ENCODE data around the gene LRTM2. TPM values are rescaled to one million over a fixed set of nuclear protein-coding genes. Genes with fewer than 3 reads are reported as not detected.

LRTM2 gene
- total and polyA plus RNA-seq, 4 donors, result not detected

DNA sequence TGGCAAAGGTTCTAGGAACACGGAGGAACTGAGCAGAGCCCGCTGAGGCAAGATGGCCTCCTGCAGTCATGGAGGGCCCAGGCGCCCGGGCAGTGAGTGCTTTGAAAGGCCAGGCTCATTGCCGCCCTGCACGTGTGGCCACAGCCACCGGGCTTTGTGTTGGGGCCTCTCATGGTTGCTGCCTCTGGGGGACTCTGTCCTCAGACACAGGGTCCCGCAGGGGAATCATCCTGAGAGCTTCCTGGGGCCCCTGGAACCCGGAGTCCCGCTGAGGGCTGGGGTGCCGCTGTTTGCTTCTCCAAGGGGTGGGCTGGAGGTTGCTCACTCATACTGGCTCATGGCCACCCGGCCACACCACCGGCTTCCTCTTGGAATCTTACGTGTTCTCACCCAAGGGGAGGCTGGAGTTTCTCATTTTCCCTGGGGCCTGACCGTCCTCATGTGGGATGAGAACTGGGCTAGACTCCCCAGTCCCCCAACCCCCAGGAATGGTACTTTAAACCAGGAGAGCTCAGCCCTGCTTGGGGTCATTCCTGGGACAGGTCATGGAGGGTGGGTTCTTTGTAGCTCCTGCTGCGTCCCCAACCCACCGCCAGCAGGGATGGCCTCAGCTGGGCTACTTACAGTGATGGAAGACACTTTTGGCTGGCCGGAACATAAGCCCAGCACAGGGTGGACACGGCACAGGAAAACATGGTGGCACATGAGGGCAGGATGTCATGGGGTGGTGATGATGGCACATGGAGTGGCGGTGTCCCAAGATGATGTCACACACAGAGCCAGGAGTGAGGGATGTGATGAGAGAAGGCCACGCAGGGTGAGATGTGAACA is 21.1 kb upstream of the LRTM2 start:
- Histone ChIP-seq H3K9me3 (ENCODE audit: control insufficient read depth in 4 of 4, low read length in 3 of 4) (no peaks in the 10 kb centered on the region), H3K4me1 (ENCODE audit: control insufficient read depth in 4 of 4, insufficient read depth in 4 of 4, low read length in 3 of 4) (peaks cover 3 to 16% (median 11%) of the 10 kb centered on the region in 4 donors), H3K4me3 (ENCODE audit: low read depth in 1 of 3, low read length in 3 of 3) (no peak overlapping the region), H3K9ac (ENCODE audit: low read depth in 1 of 2, low read length in 2 of 2) (no peak overlapping the region), H3K27me3 (ENCODE audit: control insufficient read depth in 4 of 4, insufficient read depth in 4 of 4, low read length in 3 of 4) (no peaks in the 10 kb centered on the region), H3K36me3 (ENCODE audit: control insufficient read depth in 4 of 4, insufficient read depth in 3 of 4, low read depth in 1 of 4, low read length in 3 of 4) (no peaks in the 10 kb centered on the region), H3K27ac (ENCODE audit: low read depth in 1 of 2, low read length in 2 of 2) (no peak overlapping the region)
- TF ChIP-seq SP1 (IDR thresholded peaks at IDR 0.05) (no peak), YY1 (IDR thresholded peaks at IDR 0.05) (no peak), GABPA (IDR thresholded peaks at IDR 0.05 in 1 of 2, conservative IDR thresholded peaks at IDR 0.05 in 1 of 2) (no peak), HNF4A (conservative IDR thresholded peaks at IDR 0.05) (no peak), NR2F2 (IDR thresholded peaks at IDR 0.05) (no peak), FOXA1 (IDR thresholded peaks at IDR 0.05) (no peak), EGR1 (IDR thresholded peaks at IDR 0.05; ENCODE audit: low read depth in 2 of 2) (no peak), RXRA (IDR thresholded peaks at IDR 0.05) (no peak), RAD21 (IDR thresholded peaks at IDR 0.05) (no peak), FOXA2 (IDR thresholded peaks at IDR 0.05) (no peak), TAF1 (conservative IDR thresholded peaks at IDR 0.05) (no peak), HNF4G (IDR thresholded peaks at IDR 0.05) (no peak), JUND (IDR thresholded peaks at IDR 0.05) (no peak)
- TF ChIP-seq, protein P1, sequence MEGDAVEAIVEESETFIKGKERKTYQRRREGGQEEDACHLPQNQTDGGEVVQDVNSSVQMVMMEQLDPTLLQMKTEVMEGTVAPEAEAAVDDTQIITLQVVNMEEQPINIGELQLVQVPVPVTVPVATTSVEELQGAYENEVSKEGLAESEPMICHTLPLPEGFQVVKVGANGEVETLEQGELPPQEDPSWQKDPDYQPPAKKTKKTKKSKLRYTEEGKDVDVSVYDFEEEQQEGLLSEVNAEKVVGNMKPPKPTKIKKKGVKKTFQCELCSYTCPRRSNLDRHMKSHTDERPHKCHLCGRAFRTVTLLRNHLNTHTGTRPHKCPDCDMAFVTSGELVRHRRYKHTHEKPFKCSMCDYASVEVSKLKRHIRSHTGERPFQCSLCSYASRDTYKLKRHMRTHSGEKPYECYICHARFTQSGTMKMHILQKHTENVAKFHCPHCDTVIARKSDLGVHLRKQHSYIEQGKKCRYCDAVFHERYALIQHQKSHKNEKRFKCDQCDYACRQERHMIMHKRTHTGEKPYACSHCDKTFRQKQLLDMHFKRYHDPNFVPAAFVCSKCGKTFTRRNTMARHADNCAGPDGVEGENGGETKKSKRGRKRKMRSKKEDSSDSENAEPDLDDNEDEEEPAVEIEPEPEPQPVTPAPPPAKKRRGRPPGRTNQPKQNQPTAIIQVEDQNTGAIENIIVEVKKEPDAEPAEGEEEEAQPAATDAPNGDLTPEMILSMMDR (IDR thresholded peaks at IDR 0.05; ENCODE audit: low read depth, low read length, missing input control), result no peak
- TF ChIP-seq, protein P2, sequence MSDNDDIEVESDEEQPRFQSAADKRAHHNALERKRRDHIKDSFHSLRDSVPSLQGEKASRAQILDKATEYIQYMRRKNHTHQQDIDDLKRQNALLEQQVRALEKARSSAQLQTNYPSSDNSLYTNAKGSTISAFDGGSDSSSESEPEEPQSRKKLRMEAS (IDR thresholded peaks at IDR 0.05), result no peak
- TF ChIP-seq, protein P3, sequence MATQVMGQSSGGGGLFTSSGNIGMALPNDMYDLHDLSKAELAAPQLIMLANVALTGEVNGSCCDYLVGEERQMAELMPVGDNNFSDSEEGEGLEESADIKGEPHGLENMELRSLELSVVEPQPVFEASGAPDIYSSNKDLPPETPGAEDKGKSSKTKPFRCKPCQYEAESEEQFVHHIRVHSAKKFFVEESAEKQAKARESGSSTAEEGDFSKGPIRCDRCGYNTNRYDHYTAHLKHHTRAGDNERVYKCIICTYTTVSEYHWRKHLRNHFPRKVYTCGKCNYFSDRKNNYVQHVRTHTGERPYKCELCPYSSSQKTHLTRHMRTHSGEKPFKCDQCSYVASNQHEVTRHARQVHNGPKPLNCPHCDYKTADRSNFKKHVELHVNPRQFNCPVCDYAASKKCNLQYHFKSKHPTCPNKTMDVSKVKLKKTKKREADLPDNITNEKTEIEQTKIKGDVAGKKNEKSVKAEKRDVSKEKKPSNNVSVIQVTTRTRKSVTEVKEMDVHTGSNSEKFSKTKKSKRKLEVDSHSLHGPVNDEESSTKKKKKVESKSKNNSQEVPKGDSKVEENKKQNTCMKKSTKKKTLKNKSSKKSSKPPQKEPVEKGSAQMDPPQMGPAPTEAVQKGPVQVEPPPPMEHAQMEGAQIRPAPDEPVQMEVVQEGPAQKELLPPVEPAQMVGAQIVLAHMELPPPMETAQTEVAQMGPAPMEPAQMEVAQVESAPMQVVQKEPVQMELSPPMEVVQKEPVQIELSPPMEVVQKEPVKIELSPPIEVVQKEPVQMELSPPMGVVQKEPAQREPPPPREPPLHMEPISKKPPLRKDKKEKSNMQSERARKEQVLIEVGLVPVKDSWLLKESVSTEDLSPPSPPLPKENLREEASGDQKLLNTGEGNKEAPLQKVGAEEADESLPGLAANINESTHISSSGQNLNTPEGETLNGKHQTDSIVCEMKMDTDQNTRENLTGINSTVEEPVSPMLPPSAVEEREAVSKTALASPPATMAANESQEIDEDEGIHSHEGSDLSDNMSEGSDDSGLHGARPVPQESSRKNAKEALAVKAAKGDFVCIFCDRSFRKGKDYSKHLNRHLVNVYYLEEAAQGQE (IDR thresholded peaks at IDR 0.05), result no peak
- TF ChIP-seq, protein P4, sequence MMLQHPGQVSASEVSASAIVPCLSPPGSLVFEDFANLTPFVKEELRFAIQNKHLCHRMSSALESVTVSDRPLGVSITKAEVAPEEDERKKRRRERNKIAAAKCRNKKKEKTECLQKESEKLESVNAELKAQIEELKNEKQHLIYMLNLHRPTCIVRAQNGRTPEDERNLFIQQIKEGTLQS (IDR thresholded peaks at IDR 0.05), result no peak
- TF ChIP-seq, protein P5, sequence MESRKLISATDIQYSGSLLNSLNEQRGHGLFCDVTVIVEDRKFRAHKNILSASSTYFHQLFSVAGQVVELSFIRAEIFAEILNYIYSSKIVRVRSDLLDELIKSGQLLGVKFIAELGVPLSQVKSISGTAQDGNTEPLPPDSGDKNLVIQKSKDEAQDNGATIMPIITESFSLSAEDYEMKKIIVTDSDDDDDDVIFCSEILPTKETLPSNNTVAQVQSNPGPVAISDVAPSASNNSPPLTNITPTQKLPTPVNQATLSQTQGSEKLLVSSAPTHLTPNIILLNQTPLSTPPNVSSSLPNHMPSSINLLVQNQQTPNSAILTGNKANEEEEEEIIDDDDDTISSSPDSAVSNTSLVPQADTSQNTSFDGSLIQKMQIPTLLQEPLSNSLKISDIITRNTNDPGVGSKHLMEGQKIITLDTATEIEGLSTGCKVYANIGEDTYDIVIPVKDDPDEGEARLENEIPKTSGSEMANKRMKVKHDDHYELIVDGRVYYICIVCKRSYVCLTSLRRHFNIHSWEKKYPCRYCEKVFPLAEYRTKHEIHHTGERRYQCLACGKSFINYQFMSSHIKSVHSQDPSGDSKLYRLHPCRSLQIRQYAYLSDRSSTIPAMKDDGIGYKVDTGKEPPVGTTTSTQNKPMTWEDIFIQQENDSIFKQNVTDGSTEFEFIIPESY (IDR thresholded peaks at IDR 0.05), result no peak
- WGBS, result 95% methylated on average over 21 of the region's 21 CpGs
- no peak for DNase-seq (ENCODE audit: low spot score)

Data from liver (tissue), 9 donors.